ENCODE results near the gene LCE2B. TPM values are rescaled to one million over a fixed set of nuclear protein-coding genes. Genes with fewer than 3 reads are reported as not detected.

The LCE2B gene
- total and polyA plus RNA-seq, 2 of the 13 experiments (the other 11 are each of a cell fraction or from before 2014, with no cell fraction given): not detected

DNA sequence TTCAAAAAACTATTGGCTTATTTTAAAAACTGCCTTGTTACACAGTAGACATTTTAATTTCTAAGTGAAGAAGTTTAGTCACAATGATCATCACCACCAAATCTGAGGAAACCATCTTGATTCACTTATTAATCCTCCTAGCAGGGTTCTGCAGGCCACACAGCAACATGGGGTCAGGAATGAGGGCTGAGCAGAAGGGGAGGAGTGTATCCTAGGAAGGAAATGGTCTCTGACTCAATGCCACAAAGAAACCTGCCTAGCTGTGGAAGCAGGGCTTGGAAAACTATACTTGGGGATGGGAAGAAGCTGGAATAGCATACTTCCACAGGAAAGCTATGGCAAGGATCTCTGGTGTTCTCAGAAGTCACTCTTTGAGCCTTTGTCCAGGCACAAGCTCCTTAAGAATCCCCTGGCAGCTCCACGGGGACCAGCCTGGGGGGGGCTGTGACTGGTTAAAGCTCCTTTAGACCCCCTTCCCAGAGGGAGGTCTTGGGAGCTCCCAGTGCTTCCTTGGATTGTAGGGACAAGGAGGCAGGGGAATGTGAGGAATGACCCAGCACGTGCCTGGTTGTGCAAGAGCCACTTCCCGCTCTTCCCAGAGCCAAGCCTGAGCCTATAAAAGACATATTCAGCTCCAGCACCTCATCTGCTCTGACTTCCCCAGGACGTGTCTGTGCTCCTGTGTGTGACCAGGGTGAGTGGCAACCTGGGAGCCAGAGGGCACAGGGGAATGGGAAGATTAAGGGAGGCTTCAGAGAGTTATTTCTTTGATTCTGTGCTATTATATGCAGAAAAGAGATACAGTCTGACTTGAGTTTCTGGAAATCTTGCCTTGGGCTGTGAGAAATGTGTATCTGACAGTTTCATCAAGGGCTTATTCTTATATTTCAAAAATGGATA is 12.0 kb downstream of the LCE2B start, which contains the start of gene LCE2A:
Gene LCE2A (plus strand): TSS at position 645 of the 900 bp plus-strand sequence. CDS start 557 bp downstream, outside the sequence.
- H3K4me2 ChIP-seq (ENCODE audit: low read depth, low read length): no peak within 1 kb of the TSS
- ATAC-seq: no peak
- no peak for FAIRE-seq
- in situ Hi-C loops (cut with HindIII; ENCODE audit: extremely low pct_ligation_motif_present, low pct_unique_long_range_greater_than_20kb): no loop called here
- no peaks in the 10 kb centered on the region; a peak in 1 of 5 replicates for H3K27me3 ChIP-seq (ENCODE audit: control insufficient read depth in 1 of 2, insufficient read depth in 2 of 2, low read length in 2 of 2)
- intact Hi-C loops (cut with micrococcal nuclease; ENCODE audit: unreplicated experiment): no loop called here
- no peak for TF ChIP-seq ZSCAN31 (CRISPR knock-in tag; IDR thresholded peaks at IDR 0.05; ENCODE audit: low read depth)
- TF ChIP-seq HOXA9 (CRISPR knock-in tag; IDR thresholded peaks at IDR 0.05; ENCODE audit: borderline replicate concordance): no peak
- no peak for TF ChIP-seq SMYD3 (CRISPR knock-in tag; IDR thresholded peaks at IDR 0.05)
- no peak for TF ChIP-seq ZNF503 (CRISPR knock-in tag; IDR thresholded peaks at IDR 0.05)
- no peak for TF ChIP-seq ZNF207 (IDR thresholded peaks at IDR 0.05; ENCODE audit: borderline replicate concordance)
- TF ChIP-seq ZNF124 (CRISPR knock-in tag; IDR thresholded peaks at IDR 0.05): no peak
- no peak for TF ChIP-seq POLR2A (IDR thresholded peaks at IDR 0.05; ENCODE audit: insufficient read depth in 1 of 2, low read depth in 2 of 2, low read length in 2 of 2)
- TF ChIP-seq KDM5B (CRISPR knock-in tag; IDR thresholded peaks at IDR 0.05; ENCODE audit: borderline replicate concordance): no peak
- no peak for TF ChIP-seq CBX2 (IDR thresholded peaks at IDR 0.05; ENCODE audit: low read depth, low read length)
- no peak for TF ChIP-seq CBX2 (CRISPR knock-in tag; IDR thresholded peaks at IDR 0.05; ENCODE audit: low read depth)
- no peak for TF ChIP-seq MAF1 (CRISPR knock-in tag; IDR thresholded peaks at IDR 0.05; ENCODE audit: borderline replicate concordance)
- H3K9ac ChIP-seq (ENCODE audit: insufficient read depth, low read depth, low read length): no peak within 1 kb of the TSS
- POLR2A ChIA-PET: no interaction called here
- no peaks in the 10 kb centered on the region for H3K4me1 ChIP-seq (ENCODE audit: insufficient read depth, low read length)
- H3K9me3 ChIP-seq (ENCODE audit: low read length): no peaks in the 10 kb centered on the region; the same call in 1 of the 2 replicates
- no peak within 1 kb of the TSS for H3K4me3 ChIP-seq (replicated peaks in 1 of 3; ENCODE audit: insufficient read depth in 1 of 3, low read depth in 2 of 3, low read length in 3 of 3)
- H3K79me2 ChIP-seq (ENCODE audit: insufficient read depth, low read length): no peaks in the 10 kb centered on the region
- CTCF ChIA-PET (ENCODE audit: low intra/inter-chr PET ratio, low total read pairs): no interaction called here
- 0% methylated on average over 1 of the region's 4 CpGs for WGBS (ENCODE audit: low lambda C conversion rate)
- H2AFZ ChIP-seq (ENCODE audit: low read length): no peak within 1 kb of the TSS
- no peaks in the 10 kb centered on the region for H3K36me3 ChIP-seq (replicated peaks in 1 of 2; ENCODE audit: control insufficient read depth in 1 of 2, insufficient read depth in 2 of 2, low read length in 2 of 2)
- no peak for DNase-seq (ENCODE audit: low spot score)
- no peak within 1 kb of the TSS for H3K27ac ChIP-seq (ENCODE audit: extremely low read length, insufficient read depth, low read length)
- no TSS peak for BruUV-seq (replicated peaks)
- H4K20me1 ChIP-seq (ENCODE audit: insufficient read depth, low read length): no peaks in the 10 kb centered on the region
